ENCODE measurements around the gene NFE2L3. TPM values are rescaled to one million over a fixed set of nuclear protein-coding genes. Genes with fewer than 3 reads are reported as not detected.

Gene NFE2L3
- total RNA-seq, 3 donors from 2014 or later, result 2.2 to 5.8 (median 4.9) TPM

- H3K27me3 ChIP-seq, result no peaks in the 10 kb centered on the region
- TF ChIP-seq POLR2AphosphoS5 (IDR thresholded peaks at IDR 0.05), result no peak
- no peak for TF ChIP-seq CTCF (IDR thresholded peaks at IDR 0.05)
- no peak for TF ChIP-seq POLR2A (IDR thresholded peaks at IDR 0.05)
- no peak overlapping the region for H3K27ac ChIP-seq
Measured at GRCh38 chr7:26153241-26153822, 1.3 kb downstream of the NFE2L3 start.

GRCh38 chr7:26153823-26154783, 2.1 kb downstream of the NFE2L3 start:
- H3K27ac ChIP-seq, result no peak overlapping the region
- intact Hi-C loops (cut with DNase I; ENCODE audit: low total_unique reads), result no loop called here
- H3K4me3 ChIP-seq, result peak overlapping the region in 1 of 3 donors; percentile 47

More at GRCh38 chr7:26153241-26153822, 1.3 kb downstream of the NFE2L3 start:
- Histone ChIP-seq H3K36me3 (no peaks in the 10 kb centered on the region), H3K4me3 (peak overlapping the region; percentile 47 to 70 (median 59)), H3K4me1 (no peaks in the 10 kb centered on the region), H3K9me3 (no peaks in the 10 kb centered on the region)
- DNase-seq (ENCODE audit: low spot score in 2 of 2), result no peak
- intact Hi-C loops (cut with DNase I; ENCODE audit: low total_unique reads), result no loop called here

GRCh38 chr7:26155531-26156375, 3.8 kb downstream of the NFE2L3 start:
- no peak for DNase-seq (ENCODE audit: low spot score in 2 of 2)
- no peaks in the 10 kb centered on the region for H3K4me1 ChIP-seq
- no peaks in the 10 kb centered on the region for H3K27me3 ChIP-seq
- no peaks in the 10 kb centered on the region for H3K36me3 ChIP-seq
- no peak overlapping the region for H3K4me3 ChIP-seq
- no peak overlapping the region for H3K27ac ChIP-seq
- H3K9me3 ChIP-seq, result no peaks in the 10 kb centered on the region
- TF ChIP-seq POLR2A (IDR thresholded peaks at IDR 0.05) (no peak), CTCF (IDR thresholded peaks at IDR 0.05) (no peak), POLR2AphosphoS5 (IDR thresholded peaks at IDR 0.05) (no peak)
- intact Hi-C loops (cut with DNase I; ENCODE audit: low total_unique reads), result no loop called here

More at GRCh38 chr7:26153823-26154783, 2.1 kb downstream of the NFE2L3 start:
- no peaks in the 10 kb centered on the region for H3K9me3 ChIP-seq
- no peaks in the 10 kb centered on the region for H3K36me3 ChIP-seq
- no peak for TF ChIP-seq CTCF (IDR thresholded peaks at IDR 0.05)
- no peak for TF ChIP-seq POLR2AphosphoS5 (IDR thresholded peaks at IDR 0.05)
- TF ChIP-seq POLR2A (IDR thresholded peaks at IDR 0.05), result no peak
- no peaks in the 10 kb centered on the region for H3K4me1 ChIP-seq
- DNase-seq (ENCODE audit: low spot score in 2 of 2), result no peak
- H3K27me3 ChIP-seq, result no peaks in the 10 kb centered on the region

- TF ChIP-seq POLR2A (IDR thresholded peaks at IDR 0.05), result no peak
- no peaks in the 10 kb centered on the region for H3K36me3 ChIP-seq
- peak overlapping the region in 1 of 3 donors; percentile 27 for H3K4me3 ChIP-seq
- H3K27ac ChIP-seq, result no peak overlapping the region
- no peaks in the 10 kb centered on the region for H3K4me1 ChIP-seq
- no peaks in the 10 kb centered on the region for H3K9me3 ChIP-seq
- intact Hi-C loops (cut with DNase I; ENCODE audit: low total_unique reads), result no loop called here
- DNase-seq (ENCODE audit: low spot score in 2 of 2), result no peak
- H3K27me3 ChIP-seq, result no peaks in the 10 kb centered on the region
Measured at GRCh38 chr7:26156451-26157420, 4.7 kb downstream of the NFE2L3 start.

Measured in breast epithelium (tissue), 4 donors.